Measurements from ENCODE around the gene GAS2L3.

- TF ChIP-seq CTCF (IDR thresholded peaks at IDR 0.05) (no peak), TCF12 (IDR thresholded peaks at IDR 0.05) (no peak), TAF1 (IDR thresholded peaks at IDR 0.05; ENCODE audit: borderline replicate concordance, low read depth, low read length) (no peak), YY1 (IDR thresholded peaks at IDR 0.05; ENCODE audit: low read depth) (no peak), EP300 (IDR thresholded peaks at IDR 0.05; ENCODE audit: borderline replicate concordance in 1 of 2, low read depth in 1 of 2, low read length in 1 of 2) (no peak), SIN3A (IDR thresholded peaks at IDR 0.05; ENCODE audit: borderline replicate concordance, low read depth, low read length) (no peak), ZBTB33 (IDR thresholded peaks at IDR 0.05; ENCODE audit: borderline replicate concordance, low read depth) (no peak), SMC3 (IDR thresholded peaks at IDR 0.05; ENCODE audit: low read depth, low read length) (no peak), FOXM1 (IDR thresholded peaks at IDR 0.05; ENCODE audit: low read depth) (no peak), GATA2 (CRISPR knock-in tag; IDR thresholded peaks at IDR 0.05) (no peak), REST (IDR thresholded peaks at IDR 0.05; ENCODE audit: low read depth, low read length) (no peak), POLR2AphosphoS5 (IDR thresholded peaks at IDR 0.05; ENCODE audit: low read depth, low read length) (no peak), RFX5 (IDR thresholded peaks at IDR 0.05; ENCODE audit: low read length) (no peak), MAX (IDR thresholded peaks at IDR 0.05; ENCODE audit: low read depth) (no peak)
These were observed 6.4 kb upstream of the GAS2L3 start for GRCh38 chr12:100566887-100567637.
